Activated CD4-positive, CD25-positive, alpha-beta regulatory T cell treated with anti-CD3 and anti-CD28 coated beads, Interleukin-2, amount 50 U/mL, for 24 hours (primary cell): Measurements from ENCODE around the gene ZIC5.

Experiments used
- ATAC-seq, 2 donors: fragments of 150-1000 bp; cut with Tn5 transposase; one replicate each; pipeline ENCODE4 v1.10.0; 2021; ENCODE audit warnings: mild to moderate bottlenecking in 1 of 2, moderate library complexity in 1 of 2

Gene ZIC5

DNA sequence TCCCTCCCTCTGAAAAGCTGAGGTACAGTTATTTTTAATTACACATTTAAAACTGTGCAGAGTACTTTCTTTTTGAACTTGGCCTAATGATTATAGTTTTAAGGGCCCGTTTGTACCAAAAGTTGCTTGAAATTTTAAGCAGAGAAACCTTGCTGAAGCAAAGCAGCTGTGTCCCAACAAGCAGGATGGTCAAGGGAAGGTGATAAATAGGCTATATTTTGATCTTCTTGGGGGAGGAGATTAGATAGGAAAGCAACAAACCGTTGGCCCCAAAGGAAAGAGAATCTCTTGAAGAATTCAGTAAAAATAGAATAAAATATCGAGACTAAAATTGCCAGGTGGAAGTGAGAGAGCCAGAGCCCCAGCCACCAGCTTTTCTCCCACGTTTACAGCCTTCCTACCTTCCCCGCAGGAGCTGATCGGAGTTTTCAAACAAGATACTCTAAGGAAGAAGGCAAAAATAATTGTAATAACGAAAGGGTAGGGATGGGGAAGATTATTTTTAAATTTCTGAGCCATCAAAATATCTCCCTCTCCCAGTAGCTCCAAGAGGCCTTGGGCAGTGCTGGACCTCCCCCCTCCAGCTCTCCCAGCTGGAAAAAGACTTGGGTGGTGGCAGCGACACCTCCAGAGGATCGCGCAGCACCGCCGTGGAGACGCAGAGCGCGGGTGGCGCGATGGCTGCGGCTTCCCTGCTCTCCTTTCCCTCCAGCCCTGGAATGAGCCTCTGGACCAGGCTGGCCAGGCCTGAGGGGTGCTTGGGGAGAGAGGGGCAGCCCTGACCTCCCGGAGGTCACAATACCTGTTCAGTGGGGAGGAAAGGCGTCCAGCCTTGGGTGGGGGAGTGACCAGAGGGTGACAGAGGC is 15.8 kb upstream of the ZIC5 start:
- ATAC-seq, result no peak

DNA sequence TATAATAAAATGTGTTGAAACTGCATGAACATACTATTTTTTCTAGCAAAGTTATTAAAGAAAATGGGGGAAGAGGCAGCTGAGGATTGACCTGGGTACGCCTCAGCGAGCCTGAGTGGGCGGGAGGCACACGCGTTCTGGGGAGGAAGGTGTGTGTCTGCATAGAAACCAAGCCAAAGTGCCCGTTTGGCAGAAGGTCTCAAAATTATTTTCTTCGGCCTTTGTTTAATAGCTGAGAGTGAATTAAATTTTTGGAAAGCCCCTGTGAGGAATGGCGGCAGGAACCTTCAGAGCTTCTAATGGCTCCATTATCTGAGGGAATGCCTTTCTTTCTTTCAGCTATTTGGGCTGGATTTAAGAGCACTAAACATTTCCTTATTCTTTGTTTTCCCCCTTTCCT is 15.2 kb upstream of the ZIC5 start:
- no peak for ATAC-seq

DNA sequence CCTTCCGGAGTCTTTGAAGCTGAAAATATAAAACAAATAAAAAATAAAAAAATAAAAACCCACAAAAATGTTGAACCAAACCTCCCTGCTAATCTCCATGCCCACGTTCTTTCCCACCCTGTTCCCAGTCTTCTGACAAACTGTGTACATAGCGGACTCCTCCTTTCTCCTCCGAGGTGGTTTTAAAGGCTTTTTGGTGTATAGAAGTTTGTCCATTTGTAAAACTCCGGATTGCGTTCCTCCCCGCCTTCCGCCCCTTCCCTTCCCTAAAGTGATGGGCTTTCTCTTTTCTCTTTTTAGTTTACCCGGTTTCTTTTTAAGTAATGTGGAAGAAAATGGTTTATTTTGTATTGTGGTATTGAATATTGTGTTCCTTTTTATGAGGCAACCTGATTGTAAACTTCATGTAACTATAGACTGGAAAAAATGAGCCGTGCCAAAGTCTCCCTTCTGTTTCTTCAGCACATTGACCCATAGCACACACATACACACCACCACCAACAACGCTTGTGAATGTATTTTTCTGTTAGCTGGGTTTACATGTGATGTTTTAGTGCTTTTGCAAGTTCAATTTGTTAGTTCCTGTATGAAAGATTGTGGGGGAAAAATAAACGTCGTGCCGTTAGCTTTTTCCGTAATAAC is 14.4 kb upstream of the ZIC5 start:
- ATAC-seq, result no peak

DNA sequence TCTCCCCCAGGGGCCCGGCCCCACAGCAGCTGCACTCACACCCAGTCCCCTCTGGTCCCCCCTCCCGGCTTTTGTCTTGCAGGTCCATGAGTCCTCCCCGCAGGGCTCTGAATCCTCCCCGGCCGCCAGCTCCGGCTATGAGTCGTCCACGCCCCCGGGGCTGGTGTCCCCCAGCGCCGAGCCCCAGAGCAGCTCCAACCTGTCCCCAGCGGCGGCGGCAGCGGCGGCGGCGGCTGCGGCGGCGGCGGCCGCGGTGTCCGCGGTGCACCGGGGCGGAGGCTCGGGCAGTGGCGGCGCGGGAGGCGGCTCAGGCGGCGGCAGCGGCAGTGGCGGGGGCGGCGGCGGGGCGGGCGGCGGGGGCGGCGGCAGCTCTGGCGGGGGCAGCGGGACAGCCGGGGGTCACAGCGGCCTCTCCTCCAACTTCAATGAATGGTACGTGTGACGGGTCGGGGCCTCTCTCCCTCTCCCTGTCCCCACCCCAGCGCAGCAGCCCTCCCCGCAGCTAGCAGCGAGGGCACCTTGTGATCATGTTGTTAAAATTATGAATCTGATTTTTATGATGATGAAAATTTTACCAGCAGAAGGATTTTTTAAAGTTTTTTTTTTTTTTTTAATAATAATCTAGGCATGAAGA is 13.8 kb upstream of the ZIC5 start:
- no peak for ATAC-seq

DNA sequence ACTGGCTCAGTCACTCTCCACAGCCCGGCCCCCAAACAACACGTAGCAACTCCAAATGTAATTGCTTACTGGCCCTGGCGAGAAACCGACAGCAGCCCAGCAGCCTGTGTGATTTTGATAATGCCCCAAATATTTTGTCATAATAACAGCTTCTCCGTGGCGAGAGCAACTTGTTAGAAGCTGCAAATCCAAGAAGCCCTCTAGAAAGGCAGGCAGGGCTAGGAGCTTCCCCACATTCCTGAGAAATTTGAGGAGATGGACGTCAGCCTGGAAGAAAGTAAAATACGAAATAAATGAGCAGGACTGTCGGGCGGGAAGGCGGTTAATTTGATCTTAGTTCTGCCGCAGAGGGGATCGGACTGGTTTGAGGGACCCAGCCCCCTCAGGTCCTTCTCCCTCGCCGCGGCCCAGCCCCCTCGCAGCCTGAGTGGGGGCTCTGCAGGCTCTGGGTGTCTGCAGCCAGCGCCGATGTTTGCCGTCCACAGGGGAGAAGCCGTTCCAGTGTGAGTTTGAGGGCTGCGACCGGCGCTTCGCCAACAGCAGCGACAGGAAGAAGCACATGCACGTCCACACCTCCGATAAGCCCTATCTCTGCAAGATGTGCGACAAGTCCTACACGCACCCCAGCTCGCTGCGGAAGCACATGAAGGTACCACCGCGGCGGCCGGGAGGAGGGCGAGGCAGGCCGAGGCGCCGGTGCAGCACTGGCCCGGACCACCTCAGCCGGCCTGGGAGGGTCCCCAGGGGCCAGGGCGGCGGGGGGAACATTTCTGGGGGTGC is 13.1 kb upstream of the ZIC5 start:
- ATAC-seq, result no peak

DNA sequence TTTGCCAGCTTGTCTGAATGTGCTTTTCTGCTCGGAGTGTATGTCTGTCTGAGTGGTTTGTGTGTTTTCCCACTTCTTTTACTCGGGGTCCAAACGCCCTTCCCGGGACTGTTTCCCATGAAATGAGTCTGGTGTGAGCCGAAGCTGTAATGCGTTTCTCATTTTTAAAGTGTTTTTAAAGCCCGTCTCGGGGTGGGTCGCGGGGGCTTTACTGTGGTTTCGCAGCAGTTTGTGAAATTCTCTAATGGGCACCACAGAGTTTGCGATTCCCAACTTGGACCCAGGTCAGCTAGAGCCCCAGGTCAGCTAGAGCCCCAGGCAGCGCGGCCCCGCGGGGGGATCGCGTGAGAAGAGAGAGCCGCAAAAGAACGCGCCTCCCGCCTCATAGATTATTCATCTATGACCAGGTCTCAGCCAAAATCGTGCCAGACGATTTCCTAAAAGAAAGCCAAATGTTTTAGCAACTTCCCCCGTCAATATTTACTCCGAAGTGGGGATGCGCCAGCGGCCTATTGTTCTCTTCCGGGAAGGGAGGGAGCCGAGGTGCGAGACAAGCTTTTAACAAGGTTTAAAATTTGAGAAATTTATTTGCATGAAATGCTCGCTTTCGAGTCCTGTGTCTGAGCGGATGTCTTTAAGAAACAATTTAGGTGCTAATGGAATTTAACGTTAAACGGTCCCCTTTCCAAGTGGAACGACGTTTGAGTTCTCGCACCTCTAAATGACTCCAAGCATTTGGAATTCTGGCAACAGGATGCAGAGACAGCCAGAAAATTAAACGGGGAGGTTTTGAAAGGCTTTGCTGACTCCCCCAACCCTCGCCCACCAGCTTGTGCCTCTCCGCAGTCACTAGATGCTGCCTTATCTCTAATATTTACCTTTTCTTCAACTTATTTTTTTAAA is 12.2 kb upstream of the ZIC5 start:
- ATAC-seq, result no peak

DNA sequence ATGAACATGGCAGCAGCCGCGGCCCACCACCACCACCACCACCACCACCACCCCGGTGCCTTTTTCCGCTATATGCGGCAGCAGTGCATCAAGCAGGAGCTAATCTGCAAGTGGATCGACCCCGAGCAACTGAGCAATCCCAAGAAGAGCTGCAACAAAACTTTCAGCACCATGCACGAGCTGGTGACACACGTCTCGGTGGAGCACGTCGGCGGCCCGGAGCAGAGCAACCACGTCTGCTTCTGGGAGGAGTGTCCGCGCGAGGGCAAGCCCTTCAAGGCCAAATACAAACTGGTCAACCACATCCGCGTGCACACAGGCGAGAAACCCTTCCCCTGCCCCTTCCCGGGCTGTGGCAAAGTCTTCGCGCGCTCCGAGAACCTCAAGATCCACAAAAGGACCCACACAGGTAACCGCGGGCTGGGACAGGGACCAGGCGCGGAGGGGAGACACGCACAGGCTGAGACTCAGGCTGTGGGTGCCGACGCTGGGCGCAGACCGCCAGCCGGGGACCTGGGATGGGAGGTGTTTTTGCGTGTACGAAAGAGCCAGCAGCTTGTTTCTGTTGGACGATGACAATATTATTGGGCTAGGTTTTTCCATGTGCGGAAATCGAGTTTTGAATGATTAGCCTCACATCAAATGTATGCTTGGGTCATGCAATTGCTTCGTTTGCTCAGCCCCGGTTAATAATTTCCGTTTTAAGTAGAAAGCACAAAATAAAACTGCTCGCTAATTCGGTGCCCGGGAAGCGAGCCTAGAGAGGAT is 11.3 kb upstream of the ZIC5 start:
- ATAC-seq, result no peak

DNA sequence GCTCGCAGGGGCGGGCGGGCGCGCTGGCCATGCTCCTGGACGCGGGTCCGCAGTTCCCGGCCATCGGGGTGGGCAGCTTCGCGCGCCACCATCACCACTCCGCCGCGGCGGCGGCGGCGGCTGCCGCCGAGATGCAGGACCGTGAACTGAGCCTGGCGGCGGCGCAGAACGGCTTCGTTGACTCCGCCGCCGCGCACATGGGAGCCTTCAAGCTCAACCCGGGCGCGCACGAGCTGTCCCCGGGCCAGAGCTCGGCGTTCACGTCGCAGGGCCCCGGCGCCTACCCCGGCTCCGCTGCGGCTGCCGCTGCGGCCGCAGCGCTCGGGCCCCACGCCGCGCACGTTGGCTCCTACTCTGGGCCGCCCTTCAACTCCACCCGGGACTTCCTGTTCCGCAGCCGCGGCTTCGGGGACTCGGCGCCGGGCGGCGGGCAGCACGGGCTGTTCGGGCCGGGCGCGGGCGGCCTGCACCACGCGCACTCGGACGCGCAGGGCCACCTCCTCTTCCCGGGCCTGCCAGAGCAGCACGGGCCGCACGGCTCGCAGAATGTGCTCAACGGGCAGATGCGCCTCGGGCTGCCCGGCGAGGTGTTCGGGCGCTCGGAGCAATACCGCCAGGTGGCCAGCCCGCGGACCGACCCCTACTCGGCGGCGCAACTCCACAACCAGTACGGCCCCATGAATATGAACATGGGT is 10.6 kb upstream of the ZIC5 start:
- ATAC-seq, result peak in 1 of 2 donors; percentile 25

DNA sequence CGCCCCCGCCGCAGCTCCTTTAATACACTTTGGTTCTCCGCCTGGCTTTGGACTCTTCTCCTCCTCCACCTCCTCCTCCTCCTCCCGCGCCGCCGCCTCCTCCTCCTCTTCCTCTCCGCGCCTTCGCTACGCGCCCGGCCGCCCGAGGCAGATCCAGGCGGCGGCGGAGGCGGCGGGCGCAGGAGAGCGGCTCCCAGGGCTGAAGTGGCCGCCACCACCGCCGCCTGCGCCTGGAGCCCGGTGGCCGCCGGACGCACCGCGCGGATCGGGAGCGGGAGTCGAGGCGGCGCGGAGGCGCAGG is 10.1 kb upstream of the ZIC5 start, which contains the start of gene ZIC2:
Gene ZIC2 (plus strand): TSS at position 50 of the 301 bp plus-strand sequence. CDS start 281 bp downstream, outside the sequence.
- ATAC-seq, result no peak

DNA sequence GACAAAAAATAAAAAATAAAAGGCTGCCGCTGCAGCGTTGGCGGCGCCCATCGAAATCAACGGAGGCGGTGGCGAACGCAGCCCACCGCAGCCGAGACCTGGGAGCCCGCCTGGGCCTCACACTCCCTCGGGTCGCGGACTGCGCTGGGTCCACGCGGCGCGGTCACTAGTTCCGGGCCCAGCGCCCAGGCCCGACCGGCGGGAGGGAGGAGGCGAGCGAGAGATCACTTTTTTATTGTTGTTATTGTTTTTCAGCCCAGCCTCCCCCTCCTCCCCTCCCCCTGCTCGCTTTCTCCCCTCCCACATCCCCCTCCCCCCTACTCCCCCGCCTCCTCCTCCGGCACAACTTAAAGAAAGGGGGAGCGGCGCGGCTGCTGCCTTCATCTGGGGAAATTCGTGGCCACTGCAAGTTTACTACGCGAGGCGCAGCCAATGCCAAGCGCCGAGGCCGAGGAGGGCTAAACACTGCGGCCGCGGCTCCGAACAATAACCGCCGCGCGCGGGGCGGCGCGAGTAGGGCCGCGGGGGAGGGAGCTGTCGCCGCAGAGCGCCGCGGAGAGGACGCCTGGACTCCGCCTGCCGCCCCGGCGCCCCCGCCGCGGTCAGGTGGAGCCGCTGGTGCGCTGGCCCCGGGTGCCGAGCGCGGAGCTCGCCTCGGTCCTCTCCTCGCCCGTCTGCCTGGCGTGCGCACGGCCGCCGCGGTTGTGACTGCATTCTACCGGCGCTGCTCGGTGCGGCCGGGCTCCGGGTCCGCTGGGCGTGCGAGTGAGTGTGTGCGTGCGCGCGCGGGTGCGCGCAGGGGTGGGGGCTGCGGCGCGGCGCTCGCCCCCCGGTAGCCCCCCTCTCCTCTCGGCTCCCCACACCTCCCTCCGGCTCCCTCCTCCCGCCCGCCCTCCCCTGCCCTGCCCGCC is 9.5 kb upstream of the ZIC5 start:
- peak; percentile 15 to 41 for ATAC-seq

DNA sequence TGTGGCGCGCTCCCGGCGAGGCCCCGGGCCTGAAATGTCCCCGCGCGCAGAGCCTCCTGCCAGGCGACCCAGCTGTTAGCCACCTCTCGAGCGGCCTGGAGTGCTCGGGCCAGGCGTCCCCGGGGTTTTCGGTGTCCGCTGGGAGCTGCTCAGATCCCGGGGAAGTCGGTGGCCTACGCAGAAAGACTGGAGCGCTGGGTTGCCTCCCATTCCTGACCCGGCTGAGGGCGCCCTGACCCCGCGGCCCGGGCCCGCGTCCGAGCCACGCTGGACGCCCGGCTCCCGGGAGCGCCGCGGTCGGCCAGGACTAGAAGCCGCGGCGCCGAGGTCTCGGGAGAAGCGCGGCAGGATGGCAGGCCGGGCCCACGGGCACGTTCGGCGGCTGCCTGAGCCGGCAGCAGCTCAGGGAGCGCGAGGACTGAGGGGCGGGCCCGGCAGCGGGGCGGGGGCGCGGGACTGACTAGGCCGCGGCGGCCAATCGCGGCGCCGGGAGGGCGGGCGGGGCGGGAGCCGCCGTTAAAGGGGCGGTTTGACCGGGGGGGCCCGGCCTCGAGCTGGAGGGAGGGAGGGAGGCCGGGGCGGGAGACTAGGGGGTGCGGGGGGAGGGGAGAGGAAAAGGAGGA is 8.7 kb upstream of the ZIC5 start:
- ATAC-seq, result peak; percentile 84 to 86

DNA sequence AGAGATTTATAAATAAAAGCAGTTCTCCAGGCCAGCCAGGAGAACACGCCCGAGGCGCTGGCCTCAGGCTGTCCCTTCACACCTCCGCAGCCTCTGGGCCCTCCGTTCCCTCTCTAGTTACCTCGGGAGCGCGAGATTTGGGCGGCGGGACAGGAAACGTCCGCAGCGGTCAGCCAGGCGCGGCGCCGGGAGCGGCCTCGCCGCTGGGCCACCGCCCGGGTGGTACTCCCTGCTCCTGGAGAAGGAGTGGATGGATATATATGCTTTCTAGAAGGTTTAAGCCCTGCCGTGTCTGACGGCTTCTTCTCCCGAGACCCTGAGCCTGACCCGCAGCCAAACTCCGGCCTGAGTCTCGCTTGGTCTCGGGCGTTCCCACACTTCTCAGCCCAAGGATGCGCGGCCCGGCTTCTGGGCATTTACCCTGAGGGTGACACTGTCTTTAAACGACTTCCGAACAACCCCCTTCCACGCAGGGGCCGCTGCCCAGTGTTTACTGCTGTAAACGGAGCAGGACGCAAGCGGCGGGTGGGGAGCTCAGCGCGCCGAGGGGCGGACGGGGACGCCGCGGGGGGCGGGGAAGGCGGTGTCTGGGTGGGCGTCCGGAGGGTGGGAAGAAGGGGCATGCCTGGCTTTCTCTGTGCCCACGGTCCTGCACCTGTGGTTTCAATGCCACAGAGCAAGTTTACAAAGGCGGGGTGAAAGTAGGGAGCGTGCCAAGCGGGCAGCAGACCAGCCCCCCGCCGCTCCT is 8.1 kb upstream of the ZIC5 start:
- no peak for ATAC-seq

DNA sequence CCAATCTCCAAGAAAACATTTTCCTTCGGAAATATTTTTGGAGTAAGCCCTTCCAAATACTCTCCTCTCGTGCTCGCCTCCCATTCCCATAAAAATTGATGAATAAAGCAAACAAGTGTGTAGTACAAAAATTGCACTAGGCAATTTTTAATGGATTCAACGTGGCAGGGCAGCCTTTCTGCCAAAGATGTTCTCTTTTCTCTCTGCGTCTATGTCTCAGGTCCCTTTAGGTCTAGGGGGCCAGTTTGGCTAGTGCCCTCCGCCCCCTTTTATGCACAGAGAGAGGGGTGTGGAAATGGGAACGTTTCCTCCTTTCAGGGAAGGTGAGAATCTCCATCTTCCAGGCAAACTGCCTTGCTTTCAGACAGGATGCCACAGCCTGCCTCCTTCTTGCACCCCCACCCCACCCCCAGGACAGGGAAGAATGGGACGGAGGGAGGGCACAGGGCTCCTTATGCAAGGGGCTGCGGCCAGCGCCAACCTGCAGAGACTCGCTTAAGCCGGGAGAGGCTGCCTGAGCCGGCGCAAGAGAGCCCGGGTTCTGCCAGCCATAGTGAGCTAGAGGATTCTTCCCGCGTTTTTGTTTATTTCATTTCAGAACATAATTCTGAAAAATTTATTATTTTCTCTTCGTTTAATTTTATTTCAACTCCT is 7.4 kb upstream of the ZIC5 start:
- no peak for ATAC-seq

DNA sequence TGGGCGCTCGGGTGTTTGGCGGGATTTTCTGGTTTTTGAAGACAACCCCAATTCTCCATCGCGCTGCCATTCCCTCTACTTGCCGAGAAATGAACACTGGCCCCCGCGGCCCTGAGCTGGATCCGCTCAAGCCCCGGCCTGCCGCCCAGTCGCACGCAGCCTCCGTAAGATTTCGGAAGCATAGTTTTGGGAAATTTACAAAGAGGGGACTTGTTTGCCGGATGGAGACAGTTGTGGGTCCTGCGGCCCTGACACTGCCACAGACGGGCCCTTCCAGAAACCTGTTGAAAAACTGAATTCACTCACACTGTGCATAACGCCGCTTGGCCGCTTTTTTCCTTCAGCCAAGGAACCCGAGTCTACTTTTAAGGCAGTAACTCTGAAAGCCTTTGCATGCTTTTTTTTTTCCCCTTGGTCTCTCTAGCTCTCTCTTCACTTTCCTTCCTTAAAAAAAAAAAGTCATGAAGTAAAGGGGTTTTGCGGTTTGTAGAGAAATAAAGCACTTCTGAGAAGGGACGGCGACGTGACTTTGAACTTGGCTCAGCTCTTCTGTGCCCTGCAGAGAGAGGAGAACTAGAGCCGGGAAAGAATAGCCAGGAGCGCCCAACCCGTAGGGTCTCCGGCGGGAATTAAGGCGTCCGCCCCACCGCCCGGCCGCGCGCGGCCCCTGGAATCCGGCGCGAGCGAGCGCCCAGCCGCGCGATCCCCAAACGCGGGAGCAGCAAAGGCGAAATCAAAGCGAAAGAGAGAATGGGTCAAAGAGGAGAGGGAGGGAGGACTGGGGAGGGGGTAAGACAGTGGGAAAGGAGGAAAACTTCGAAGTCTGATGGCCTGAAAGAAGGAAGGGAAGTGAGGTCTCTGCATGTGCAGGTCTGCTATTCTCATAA is 6.6 kb upstream of the ZIC5 start:
- ATAC-seq, result no peak

DNA sequence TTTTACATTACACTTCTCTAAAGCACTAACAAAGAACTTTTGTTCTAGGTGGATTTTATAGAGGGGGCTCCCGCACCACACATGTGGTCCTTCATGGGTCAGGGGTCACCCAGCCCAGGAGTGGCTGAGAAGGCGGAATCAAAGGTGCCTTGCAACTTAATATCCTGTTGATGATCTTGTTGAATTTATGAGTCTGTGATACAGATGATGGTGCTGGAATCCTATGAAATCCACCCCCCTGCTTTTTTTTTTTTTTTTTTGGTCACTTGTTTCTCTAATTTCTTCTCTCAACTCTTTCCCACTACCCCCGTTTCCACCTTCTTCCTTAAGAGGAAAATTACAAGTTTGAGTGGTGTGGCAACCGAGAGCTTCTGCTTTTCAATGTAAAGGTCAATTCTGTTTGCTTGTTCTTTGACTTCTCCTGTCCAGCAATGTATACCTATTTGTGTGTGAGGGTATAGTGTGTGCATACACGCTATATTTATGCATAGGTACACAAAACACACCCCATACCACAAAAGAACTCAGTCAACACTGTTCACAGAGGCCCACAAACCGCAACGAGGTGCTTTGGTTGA is 5.9 kb upstream of the ZIC5 start:
- ATAC-seq, result no peak

DNA sequence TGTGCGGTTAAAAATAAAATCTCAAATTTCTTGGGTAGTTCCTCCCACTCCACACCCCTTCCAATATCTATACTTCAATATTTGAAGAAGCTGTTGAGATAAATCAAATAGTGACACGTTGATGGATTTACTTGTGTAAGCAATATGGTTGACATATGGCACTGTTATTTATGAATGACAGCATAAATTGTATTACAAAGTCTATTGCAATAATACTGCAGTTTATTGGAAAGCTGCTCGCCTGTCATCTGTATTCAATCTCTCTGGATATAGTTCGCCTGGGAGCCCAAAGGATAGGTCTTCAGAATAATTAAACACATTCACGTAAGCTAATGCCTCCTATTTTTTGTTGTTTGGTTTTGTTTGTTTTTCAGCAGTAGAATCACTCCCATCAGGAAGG is 5.0 kb upstream of the ZIC5 start:
- ATAC-seq, result no peak
